Measurements from ENCODE around the gene LONP2.

LONP2 gene

GRCh38 chr16:48252013-48252412 is 7.9 kb downstream of the LONP2 start:
- H3K4me3 ChIP-seq (ENCODE audit: low read length) = no peak overlapping the region
- DNase-seq (ENCODE audit: low read depth) = no peak
- TF ChIP-seq CTCF (conservative IDR thresholded peaks at IDR 0.05; ENCODE audit: low read depth, low read length) = no peak

- DNase-seq (ENCODE audit: low read depth) = no peak
- no peak for TF ChIP-seq CTCF (conservative IDR thresholded peaks at IDR 0.05; ENCODE audit: low read depth, low read length)
- no peak overlapping the region for H3K4me3 ChIP-seq (ENCODE audit: low read length)
Measured at GRCh38 chr16:48256579-48257177, 12.6 kb downstream of the LONP2 start.

- TF ChIP-seq CTCF (conservative IDR thresholded peaks at IDR 0.05; ENCODE audit: low read depth, low read length) = no peak
- no peak overlapping the region for H3K4me3 ChIP-seq (ENCODE audit: low read length)
- DNase-seq (ENCODE audit: low read depth) = no peak
Measured at GRCh38 chr16:48261569-48261968, 17.5 kb downstream of the LONP2 start.

GRCh38 chr16:48262631-48263030 is 18.5 kb downstream of the LONP2 start:
- H3K4me3 ChIP-seq (ENCODE audit: low read length) = no peak overlapping the region
- no peak for TF ChIP-seq CTCF (conservative IDR thresholded peaks at IDR 0.05; ENCODE audit: low read depth, low read length)

GRCh38 chr16:48269011-48269410 is 24.9 kb downstream of the LONP2 start:
- TF ChIP-seq CTCF (conservative IDR thresholded peaks at IDR 0.05; ENCODE audit: low read depth, low read length) = no peak
- DNase-seq (ENCODE audit: low read depth) = peak; percentile 34
- no peak overlapping the region for H3K4me3 ChIP-seq (ENCODE audit: low read length)

More at GRCh38 chr16:48262631-48263030, 18.5 kb downstream of the LONP2 start:
- no peak for DNase-seq (ENCODE audit: low read depth)

GRCh38 chr16:48271728-48272127 is 27.6 kb downstream of the LONP2 start:
- TF ChIP-seq CTCF (conservative IDR thresholded peaks at IDR 0.05; ENCODE audit: low read depth, low read length) = peak; percentile 49
- no peak overlapping the region for H3K4me3 ChIP-seq (ENCODE audit: low read length)
- peak; percentile 36 for DNase-seq (ENCODE audit: low read depth)

GRCh38 chr16:48272837-48273421 is 28.8 kb downstream of the LONP2 start:
- TF ChIP-seq CTCF (conservative IDR thresholded peaks at IDR 0.05; ENCODE audit: low read depth, low read length) = no peak
- H3K4me3 ChIP-seq (ENCODE audit: low read length) = no peak overlapping the region
- DNase-seq (ENCODE audit: low read depth) = peak; percentile 46

Measured in retinal pigment epithelial cell (primary cell).